GM21447 (cell line): ENCODE measurements around the gene TEX22.
"Not testable (repeated sequence)": the region's sequence is repeated elsewhere in the genome, so short reads cannot be mapped to it uniquely, and the experiment has no call there.

Source experiments
- ATAC-seq: cut with Tn5 transposase; IDR thresholded peaks from one replicate; pipeline ENCODE4 v1.9.1; 2021; ENCODE audit not compliant: unreplicated experiment

Gene TEX22, protein sequence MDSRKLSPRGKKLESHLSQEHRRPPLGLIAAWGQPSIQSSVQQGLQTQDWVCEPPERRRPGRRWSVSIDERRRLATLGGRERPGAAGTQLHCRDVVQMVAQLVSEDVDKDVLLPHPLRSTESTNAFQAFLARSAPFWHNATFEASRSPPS

DNA sequence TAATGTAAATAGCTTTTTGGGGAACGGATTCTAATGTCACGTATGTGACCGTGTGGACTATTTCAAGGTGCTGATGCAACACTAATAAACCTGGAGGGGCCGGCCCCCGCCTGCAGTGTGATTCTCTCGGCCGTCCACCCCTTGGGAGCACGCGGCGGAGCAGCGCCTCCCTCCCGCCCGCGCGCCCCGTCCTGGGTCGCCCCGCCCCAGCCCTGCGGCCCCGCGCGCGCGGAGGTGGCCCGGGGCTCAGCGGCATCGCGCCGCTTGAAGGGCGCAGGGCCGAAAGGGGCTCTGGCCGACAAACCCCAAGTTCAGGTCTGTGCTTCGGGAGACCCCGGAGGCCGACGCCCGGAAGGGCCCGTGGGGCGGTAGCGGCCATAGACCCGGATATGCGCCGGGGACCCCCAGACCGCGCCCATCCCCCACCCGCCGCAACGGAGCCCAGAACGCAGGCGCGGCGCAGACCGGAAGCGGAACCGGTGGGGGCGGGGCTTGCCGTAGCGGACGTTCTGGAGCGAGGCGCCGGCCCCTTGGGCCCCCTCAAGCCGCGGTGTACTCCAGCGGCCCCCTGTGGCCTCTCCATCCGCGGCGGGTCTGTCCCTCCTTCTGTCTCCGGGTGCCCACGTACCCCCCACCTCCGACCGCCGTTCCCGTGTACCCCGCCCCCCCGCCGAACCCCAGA is at the start of gene TEX22:
Gene TEX22 (plus strand): TSS at position 495 of the 682 bp plus-strand sequence. CDS start 803 bp downstream, outside the sequence.
- peak; percentile 68 for ATAC-seq

DNA sequence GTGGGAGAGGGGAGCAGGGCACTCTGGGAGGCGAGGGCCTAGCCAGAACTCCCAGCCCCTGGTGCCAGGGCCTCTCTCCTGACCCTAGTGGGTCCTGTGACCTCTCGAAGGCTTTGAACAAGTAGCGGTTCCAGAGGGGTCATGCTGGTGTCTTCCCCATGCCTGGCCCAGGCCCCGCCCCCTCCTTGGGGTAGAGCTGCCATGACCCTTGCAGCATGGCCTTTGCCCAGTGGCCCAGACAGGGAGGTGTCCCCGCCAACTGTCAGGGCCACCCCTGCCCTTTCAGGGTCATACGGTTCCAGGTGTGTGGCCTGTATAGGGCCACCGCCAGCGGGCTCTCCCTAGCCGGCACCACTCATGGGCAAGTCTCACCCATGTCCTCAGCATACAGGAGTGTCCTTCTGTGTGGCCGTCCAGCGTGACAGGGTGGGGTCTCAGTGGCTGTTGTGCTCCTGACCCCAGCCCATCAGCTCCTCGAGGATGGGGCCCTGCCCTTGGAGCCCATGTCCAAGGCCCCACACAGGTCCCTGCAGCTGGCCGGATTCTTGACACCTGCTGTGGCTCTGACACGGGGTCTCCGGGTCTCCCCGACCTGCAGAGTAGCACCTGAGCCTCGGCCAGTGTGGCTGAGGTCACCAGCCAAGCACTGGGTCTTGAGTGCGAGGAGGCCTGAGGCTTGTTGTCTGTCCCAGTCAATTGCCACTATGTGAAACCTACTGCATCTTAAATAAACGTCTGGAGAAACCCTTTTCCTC is 49.2 kb upstream of the TEX22 start:
- ATAC-seq = no peak

DNA sequence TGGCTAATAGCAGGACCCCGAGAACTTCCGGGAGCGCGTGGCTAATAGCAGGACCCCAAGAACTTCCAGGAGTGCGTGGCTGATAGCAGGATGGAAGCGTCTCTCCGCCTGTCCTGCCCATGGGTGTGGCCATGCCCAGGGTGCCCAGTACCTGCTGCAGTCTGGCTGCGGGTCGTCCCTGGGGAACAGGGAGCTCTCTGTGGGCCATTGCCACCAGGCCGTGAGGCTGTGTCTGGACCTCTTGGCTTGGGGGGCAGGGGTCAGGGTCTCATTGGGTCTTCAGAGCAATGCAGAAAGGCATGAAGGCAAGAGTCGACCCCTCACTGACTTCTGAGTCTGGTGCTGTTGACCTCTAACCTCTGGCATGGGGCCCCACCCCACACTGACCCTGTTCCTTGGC is 48.3 kb upstream of the TEX22 start:
- ATAC-seq = no peak

DNA sequence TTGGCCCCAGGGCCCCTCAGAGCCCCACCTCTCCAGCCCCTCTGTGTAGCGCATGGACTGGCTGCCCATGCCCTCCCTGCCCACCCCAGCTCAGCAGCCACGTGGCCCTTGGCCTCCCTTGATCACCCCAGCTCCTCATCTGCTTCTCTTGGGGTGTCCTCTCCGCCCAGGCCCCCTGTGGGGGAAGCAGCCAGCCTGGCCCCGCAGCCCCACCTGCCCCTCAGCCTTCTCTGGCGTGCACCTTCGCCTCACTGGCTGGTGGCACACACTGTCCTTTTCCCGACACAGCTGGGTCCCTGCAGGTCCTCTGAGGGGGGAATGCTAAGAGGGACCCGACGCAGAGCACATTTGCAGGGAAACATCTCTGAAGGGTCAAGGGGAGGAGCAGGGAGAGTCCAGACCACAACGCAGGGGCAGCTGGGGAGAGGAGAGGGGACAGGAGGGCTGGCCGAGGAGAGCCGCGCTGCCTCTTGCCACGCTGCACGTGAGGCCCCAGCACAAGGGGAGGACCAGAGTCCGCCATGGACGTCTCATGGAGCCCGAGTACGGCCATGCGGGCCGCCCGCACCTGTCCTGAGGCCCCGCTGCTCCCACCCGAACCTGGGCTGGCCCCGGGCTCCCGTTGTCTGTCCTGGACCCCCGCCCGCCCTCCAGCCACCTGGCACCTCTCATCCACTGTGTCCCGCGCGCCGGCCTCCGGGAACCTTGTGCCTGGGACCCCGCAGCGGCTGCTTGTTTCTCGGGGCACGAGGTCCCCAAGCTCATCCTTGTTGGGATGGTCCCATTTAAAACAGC is 47.7 kb upstream of the TEX22 start:
- no peak for ATAC-seq

DNA sequence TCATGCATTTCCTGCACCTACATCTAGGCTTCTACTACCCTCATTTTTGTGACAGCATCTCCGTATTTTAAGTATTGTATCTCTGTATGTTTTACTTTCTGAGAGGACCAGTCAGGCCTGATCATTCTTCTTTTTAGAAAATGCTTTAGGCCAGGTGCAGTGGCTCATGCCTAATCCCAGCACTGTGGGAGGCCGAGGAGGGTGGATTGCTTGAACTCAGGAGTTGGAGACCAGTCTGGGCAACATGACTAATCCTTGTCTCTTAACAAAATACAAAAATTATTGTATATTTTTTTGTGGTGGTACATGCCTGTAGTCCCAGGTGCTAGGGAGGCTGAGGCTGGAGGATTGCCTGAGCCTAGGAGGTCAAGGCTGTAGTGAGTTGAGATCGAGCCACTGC is 46.9 kb upstream of the TEX22 start:
- ATAC-seq = no peak

DNA sequence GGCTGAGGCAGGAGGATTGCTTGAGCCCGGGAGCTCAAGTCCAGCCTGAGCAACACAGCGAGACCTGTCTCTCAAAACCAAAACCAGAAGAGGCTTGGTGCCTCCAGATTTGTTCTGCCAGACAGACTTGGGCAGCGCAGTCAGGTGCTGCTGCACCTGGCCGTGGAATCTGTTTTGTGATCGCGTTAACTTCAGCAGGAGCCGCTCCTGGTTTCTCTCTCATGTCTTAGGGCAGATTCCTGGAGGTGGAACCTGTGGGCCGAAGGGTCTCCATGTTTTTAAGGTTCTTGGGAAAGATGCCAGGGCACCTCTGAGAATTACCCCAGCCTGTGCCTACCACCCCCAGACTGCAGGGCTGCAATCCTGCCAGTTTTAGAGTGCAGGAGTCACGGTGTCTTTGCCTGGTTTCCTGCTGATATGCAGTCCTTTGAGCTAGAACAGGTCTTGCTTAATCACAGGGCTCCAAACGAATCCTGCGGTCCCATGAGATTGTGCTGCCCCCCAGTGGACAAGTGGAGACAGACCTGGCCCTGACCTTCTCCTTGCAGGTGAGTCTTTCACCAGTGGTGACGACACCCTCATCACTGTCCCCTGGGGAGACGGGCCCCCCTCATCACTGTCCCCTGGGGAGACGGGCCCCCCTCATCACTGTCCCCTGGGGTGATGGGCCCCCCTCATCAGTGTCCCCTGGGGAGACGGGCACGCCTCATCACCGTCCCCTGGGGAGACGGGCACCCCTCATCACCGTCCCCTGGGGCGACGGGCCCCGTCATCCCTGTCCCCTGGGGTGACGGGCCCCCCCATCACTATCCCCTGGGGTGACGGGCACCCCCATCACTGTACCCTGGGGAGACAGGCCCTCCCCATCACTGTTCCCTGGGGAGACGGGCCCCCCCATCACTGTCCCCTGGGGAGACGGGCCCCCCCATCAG is 46.2 kb upstream of the TEX22 start:
- ATAC-seq = peak; percentile 82

DNA sequence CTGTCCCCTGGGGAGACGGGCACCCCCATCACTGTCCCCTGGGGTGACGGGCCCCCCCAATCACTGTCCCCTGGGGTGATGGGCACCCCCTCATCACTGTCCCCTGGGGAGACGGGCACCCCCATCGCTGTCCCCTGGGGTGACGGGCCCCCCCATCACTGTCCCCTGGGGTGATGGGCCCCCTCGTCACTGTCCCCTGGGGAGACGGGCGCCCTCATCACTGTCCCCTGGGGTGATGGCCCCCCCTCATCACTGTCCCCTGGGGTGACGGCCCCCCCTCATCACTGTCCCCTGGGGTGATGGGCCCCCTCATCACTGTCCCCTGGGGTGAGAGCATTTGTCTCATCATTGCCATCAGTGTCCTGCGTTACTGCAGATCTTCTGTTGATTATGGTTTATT is 45.2 kb upstream of the TEX22 start:
- no peak for ATAC-seq

DNA sequence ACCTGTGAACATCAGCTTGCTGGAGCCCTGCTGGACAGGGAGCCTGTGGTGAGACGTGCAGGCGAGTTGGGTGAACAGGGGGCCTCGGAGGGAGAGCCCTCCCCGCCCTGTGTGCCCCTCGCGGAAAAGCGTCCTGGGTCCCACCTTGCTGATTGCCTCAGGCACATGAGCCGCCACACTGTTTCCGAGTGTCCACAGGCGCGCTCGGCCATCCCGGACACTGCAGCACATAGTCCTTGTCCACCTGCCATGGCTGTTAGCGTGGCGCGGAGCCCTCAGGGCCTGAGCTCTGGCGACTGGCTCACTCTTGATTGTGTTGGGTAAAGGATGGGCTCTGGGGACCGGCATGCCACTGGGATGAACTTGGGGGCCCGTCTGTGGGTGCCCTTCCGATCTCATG is 43.8 kb upstream of the TEX22 start:
- no peak for ATAC-seq

DNA sequence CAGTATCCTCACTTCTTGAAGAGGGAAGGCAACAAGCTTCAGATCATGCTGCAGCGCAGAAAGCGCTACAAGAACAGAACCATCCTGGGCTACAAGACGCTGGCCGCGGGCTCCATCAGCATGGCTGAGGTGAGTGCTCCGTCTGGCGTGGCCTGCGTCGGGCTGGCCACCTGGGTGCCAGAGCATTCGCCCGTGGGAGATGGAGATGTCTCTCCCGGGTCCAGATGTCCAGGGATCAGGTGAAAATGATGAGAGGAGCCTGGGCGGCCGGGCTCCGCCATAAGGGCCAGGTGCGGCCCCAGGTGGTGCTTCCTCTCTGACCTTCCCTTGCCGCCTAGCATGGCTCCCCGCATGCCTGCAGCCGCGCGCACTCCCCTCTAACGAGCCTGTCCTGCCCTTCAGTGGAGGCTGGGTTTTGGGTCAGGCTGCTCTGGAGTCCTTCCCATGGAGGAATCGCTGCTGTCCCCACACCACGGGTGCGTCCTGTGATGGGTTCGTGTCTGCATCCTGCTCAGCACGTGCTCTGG is 43.2 kb upstream of the TEX22 start:
- no peak for ATAC-seq

DNA sequence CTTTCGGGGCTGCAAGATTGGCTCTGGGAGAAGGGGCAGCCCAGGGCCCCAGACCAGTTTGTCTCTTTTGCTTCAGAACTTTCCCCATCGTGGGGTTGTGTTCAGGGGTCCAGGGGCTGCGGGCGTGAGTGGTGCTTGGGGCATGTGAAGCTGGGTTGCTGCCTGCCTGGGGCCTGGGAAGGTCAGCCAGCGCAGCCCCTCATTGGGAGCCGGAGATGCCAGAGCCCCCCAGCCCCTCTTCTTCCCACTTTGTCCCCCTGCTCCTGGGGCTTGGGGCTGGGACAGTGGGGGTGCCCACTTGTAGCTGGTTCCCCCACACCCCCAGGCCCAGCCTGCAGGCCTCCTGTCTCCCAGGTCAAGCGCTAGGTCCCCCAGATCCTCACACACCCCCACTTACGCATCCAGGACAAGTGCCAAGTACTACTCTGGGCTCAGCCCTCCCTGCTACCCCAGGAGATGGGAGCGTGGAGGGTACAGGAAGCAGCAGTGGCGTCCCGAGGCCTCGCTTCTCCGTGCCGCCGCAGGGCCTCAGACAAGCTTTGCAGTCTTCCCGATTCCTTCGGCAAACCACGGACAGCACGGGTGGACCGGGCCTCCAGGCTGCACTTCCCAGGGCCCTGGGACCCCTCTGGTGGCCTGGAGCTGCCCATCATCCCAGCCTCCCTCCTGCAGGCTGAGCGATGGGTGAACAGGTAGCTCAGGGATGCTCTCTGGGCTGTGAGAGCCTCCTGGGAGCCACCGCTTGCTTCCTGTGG is 42.3 kb upstream of the TEX22 start:
- ATAC-seq = no peak

DNA sequence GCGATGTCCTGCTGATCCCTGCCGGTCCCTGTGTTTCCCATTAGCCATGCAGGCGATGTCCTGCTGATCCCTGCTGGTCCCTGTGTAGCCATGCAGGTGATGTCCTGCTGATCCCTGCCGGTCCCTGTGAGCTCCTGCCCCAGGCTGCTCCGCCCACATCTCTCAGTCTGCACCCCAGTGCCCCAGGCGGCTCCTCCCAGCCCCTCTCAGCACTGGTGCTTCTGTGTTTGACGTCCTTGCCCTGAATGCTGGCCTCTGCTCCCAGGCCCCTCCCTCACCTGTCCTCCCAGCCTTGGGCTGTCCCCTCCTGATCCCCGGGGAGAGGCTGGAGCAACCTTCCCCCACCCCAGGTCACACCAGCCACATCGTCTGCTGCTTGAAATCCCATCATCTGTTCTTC is 41.4 kb upstream of the TEX22 start:
- no peak for ATAC-seq

DNA sequence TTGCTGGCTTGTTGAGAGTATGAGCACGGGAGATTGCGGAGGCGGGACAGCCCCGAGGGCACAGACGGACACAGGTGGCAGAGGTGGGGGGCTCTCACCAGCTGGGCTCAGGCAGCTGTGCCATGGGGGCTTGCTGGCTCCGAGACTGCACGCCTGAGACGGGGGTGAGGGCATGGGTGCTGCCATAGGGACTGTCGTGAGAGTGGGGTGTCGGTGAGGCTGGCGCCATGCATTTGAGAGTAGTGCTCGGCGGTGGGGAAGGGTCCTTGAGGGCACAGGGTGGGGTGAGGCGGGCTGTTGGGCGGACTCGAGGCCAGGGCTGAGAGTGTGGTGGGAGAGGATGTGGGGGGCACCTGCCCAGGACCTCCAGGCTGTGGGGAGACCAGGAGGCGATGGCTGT is 40.7 kb upstream of the TEX22 start:
- no peak for ATAC-seq

DNA sequence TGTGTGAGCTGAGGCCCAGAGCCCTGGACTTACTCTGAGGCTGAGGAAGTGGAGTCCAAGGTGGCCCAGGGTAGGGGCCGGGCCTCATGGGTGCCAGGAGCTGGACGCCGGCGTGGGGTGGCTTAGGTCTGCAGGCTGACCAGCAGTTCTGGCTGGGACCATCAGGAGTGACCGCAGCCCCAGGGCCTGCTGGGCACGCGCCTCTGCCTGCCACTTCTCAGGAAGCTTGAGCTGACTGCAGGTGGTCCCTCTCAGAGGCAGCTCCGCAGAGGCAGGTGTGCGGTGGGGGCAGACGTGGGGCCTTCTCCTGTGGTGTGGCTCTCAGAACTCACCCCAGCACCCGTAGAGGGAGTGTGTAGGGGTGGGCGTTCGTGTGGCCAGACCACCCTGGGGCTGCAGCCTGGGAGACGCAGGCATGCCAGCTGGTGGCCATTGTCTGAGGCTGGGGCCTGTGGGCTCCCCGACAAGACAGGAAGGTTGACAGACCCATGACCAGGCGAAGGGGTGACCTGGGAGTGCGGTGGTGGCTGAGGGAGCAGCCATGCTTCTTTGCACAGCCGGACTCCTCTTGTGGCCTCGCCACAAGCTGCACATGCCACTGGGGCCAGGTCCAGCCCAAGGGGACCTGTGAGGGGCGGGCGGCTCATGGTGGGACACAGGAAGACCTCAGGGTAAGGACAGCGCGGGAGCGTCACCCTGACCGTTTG is 40.0 kb upstream of the TEX22 start:
- no peak for ATAC-seq

DNA sequence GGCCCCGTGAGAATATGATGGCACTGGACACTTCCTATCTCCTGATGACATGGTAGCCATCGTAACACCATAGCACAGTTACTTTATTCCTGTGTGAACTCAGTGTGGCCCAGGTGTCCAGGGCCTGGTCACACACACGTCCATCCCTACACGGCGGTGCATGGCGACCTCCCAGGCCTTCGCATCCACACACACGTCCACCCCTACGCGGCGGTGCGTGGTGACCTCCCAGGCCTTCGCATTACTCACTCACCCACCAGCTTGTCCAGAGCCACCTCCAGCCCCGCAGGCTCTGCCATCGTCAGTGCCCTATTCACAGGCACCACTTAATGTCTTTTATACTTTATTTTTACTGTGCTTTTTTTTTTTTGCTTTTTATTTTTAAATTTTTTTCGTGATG is 39.4 kb upstream of the TEX22 start:
- ATAC-seq = no peak

DNA sequence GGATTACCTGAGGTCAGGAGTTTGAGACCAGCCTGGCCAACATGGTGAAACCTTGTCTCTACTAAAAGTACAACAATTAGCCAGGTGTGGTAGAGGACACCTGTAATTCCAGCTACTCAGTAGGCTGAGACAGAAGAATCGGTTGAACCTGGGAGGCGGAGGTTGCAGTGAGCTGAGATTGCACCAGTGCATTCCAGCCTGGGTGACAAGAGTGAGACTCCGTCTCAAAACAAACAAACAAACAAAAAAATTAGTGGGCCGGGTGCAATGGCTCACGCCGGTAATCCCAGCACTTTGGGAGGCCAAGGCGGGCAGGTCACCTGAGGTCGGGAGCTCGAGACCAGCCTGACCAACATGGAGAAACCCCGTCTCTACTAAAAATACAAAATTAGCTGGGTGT is 36.9 kb upstream of the TEX22 start:
- ATAC-seq = not testable (repeated sequence)

DNA sequence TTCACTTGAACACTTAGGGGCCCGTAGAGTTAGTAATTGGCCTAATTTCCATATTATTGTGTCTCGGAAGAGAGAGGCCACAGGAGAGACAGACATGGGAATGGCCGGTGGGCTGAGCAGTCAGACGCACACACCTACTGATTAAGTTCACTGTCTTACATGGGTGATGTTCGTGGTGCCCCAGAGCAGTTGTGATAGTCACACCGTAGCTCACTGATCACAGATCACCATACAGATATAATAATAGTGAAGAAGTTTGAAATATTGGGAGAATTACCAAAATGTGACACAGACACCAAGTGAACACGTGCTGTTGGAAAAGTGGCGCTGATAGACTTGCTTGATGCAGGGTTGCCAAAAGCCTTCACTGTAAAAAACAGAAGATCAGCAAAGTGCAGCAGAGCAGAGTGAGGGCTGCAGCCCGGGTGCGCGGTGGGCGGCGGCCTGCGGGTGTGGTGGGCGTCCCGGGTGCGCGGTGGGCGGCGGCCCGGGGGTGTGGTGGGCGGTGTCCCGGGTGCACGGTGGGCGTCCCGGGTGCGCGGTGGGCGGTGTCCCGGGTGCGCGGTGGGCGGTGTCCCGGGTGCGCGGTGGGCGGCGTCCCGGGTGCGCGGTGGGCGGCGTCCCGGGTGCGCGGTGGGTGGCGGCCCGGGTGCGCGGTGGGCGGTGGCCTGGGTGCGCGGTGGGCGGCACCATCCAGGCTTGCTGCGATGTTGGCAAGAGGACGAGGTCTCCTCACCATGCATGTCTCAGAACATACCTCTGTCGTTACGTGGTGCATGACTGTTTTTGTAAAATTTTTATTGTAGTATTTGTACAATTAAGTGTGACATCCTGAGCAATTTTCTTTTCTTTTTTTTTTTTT is 34.3 kb upstream of the TEX22 start:
- no peak for ATAC-seq

DNA sequence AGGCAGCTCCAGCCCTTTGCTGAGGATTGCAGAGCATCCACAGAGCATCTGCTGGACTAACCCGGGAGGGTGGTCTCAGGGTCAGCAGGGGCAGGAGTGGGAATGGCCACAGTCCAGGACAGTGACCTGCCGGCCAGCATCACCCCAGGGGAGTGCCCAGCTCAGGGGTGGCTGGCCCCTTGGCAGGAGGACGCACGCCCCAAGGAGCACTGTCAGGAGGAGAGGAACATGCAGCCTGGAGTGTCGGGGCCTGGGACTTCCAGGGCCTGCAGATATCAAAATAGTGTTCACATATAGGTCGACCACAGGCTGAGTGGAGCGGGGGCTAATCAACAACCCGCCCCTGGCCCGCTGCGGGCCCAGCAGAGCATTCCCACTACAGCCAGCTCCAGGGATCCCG is 33.2 kb upstream of the TEX22 start:
- no peak for ATAC-seq

DNA sequence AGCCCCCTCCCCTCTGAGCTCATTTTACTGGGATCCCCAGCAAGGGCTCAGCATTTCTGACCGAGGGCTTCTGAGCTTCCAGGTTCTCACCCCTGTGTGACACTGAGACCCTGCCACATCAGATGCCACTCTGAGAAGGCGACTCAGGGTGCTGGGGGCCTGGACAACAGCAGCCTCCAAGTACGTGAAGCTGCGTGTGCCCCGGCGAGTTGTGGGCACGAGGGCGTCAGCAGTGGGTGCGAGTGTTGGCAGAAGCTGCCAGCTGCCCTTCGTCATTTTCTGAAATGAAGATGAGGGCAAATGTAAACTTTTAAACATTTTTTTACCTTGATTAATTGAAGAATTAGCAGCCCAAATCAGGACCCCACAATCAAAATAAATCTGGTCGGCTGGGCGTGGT is 32.7 kb upstream of the TEX22 start:
- no peak for ATAC-seq
